Measurements from ENCODE around the gene NUTM1.

NUTM1 gene

DNA sequence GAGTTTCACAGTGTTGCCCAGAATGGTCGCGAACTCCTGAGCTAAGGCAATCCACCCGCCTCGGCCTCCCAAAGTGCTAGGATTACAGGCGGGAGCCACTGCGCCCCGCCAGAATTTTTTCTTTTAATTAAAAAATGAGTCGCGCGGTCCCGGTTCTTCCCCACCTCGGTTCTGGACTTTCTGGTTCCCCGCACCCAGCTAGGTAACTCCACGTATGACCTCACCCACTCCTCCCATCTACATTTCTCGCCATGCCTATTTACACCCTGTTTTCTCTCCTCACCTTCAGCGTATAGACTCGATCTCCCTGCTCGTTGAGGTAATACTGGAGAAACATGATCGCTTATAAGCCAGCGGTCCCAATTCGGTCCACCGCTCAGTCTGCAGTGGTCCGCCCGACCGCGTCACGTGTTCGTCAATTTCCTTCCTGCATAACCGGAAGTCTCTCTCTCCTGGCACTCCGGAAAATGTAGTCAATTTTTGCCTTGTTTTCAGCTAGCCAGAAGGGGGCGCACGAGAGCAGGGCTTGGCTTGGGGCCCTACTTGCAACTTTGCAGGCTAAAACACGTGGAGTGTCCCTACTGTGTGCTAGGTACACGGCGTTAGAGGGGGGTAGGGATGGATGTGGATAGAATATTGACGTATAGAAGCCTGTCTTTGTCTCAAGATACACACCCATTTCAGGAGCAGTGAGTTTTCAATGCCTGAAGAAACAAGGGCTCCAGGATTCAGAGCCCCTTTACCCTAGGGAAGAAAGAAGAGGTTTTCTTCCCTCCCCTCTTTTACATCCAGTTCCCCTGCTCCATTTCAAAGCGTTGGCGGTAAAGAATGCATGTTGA, at the start of gene NUTM1, which contains the start of gene NOP10:
TSS of gene NUTM1 (plus strand) at position 579 of the 839 bp plus-strand sequence. CDS start 382 bp downstream, outside the sequence.
TSS of gene NOP10 (minus strand) at position 400 of the 839 bp plus-strand sequence. CDS start at position 337, 63 bp downstream.
- TF ChIP-seq GATA3 (IDR thresholded peaks at IDR 0.05; ENCODE audit: low read depth, low read length) (no peak), GATA2 (IDR thresholded peaks at IDR 0.05; ENCODE audit: low read depth, low read length) (no peak)

GRCh38 chr15:34297059-34297458, 46.1 kb upstream of the NUTM1 start:
- TF ChIP-seq GATA2 (IDR thresholded peaks at IDR 0.05; ENCODE audit: low read depth, low read length) (no peak), GATA3 (IDR thresholded peaks at IDR 0.05; ENCODE audit: low read depth, low read length) (no peak)

- TF ChIP-seq GATA2 (IDR thresholded peaks at IDR 0.05; ENCODE audit: low read depth, low read length) (no peak), GATA3 (IDR thresholded peaks at IDR 0.05; ENCODE audit: low read depth, low read length) (no peak)
Observed at GRCh38 chr15:34301058-34301457, 42.1 kb upstream of the NUTM1 start.

DNA sequence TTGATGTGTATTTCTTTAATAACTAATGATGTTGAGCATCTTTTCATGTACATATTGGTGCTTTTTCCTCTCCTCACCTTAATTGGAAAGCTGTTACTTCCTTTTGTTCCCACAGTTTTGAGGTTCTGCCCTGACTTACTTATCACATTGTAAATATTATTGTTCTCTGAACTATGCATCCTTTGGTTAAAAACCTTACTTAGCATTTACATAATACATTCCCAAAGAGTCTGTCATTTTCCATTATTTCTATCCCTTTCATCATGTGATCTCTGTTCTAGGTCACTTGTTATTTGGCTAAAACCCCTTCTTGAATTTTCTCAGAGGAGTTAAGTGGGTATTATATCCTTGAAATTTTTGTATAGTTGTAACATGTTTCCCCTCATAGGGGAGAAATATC, 38.5 kb upstream of the NUTM1 start:
- TF ChIP-seq GATA2 (IDR thresholded peaks at IDR 0.05; ENCODE audit: low read depth, low read length): no peak
- no peak for TF ChIP-seq GATA3 (IDR thresholded peaks at IDR 0.05; ENCODE audit: low read depth, low read length)

DNA sequence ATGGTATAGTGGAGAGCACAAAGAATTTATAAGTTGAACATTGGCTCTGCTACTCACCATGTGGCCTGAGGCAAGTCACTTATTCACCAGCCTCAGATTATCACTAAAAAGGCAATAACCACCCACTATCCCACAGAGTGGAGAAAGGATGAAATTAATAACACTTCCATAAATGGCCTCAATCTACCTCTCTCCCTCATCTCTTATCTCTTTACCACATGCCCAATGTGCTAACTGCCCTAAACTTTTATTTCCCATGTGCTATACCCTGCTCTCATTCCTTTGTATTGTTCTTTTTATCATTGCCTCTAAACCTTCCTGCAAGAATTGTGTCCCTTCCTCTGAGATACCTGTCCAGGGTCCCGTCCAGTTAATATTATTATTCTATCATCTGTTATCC, 31.6 kb upstream of the NUTM1 start:
- no peak for TF ChIP-seq GATA2 (IDR thresholded peaks at IDR 0.05; ENCODE audit: low read depth, low read length)
- TF ChIP-seq GATA3 (IDR thresholded peaks at IDR 0.05; ENCODE audit: low read depth, low read length): no peak

GRCh38 chr15:34314491-34315490, 28.3 kb upstream of the NUTM1 start:
- TF ChIP-seq GATA3 (IDR thresholded peaks at IDR 0.05; ENCODE audit: low read depth, low read length) (no peak), GATA2 (IDR thresholded peaks at IDR 0.05; ENCODE audit: low read depth, low read length) (no peak)

DNA sequence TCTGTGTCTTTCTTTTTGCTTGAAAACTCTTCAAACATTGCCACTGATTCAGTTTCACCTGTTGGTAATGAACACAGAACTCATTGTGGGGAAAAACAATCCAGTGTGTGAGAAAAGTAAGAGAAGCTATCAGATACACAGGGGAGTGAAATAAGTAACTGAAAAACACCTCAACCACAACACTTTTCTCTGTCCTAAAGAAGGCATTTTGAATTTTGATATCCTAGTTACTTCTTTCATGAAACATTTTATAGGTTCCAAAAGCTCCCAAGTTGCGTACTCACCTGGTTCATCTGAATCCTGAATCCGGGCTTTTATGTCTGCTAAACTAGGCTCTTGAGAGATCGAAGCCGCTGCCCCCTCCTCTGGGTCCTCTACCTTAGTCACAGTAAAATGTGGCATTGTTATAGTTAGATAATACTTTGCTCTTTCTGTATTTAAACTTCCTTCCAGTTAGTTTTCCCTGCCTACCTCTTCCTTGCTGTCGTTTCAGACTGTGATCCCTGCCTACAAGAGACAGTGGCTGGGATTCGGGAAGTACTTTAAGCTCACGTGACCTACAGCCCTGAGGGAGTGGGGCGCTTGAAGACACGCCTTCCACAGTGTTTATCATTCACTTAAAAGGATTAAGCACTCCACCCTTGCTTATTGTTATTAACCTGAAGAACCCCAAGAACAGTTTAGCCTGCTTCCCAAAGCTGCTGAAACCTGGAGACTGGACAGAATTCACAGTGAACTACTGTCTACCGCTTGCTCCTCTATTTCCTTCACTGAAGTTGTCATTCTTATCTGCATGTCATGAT, 24.6 kb upstream of the NUTM1 start:
- no peak for TF ChIP-seq GATA2 (IDR thresholded peaks at IDR 0.05; ENCODE audit: low read depth, low read length)
- no peak for TF ChIP-seq GATA3 (IDR thresholded peaks at IDR 0.05; ENCODE audit: low read depth, low read length)

GRCh38 chr15:34323217-34323616, 19.9 kb upstream of the NUTM1 start:
- TF ChIP-seq GATA3 (IDR thresholded peaks at IDR 0.05; ENCODE audit: low read depth, low read length) (no peak), GATA2 (IDR thresholded peaks at IDR 0.05; ENCODE audit: low read depth, low read length) (no peak)

GRCh38 chr15:34324933-34325332, 18.2 kb upstream of the NUTM1 start:
- no peak for TF ChIP-seq GATA3 (IDR thresholded peaks at IDR 0.05; ENCODE audit: low read depth, low read length)
- no peak for TF ChIP-seq GATA2 (IDR thresholded peaks at IDR 0.05; ENCODE audit: low read depth, low read length)

- TF ChIP-seq GATA2 (IDR thresholded peaks at IDR 0.05; ENCODE audit: low read depth, low read length) (no peak), GATA3 (IDR thresholded peaks at IDR 0.05; ENCODE audit: low read depth, low read length) (no peak)
Observed at GRCh38 chr15:34325368-34325767, 17.7 kb upstream of the NUTM1 start.

GRCh38 chr15:34327906-34328305, 15.2 kb upstream of the NUTM1 start:
- TF ChIP-seq GATA2 (IDR thresholded peaks at IDR 0.05; ENCODE audit: low read depth, low read length) (no peak), GATA3 (IDR thresholded peaks at IDR 0.05; ENCODE audit: low read depth, low read length) (no peak)

DNA sequence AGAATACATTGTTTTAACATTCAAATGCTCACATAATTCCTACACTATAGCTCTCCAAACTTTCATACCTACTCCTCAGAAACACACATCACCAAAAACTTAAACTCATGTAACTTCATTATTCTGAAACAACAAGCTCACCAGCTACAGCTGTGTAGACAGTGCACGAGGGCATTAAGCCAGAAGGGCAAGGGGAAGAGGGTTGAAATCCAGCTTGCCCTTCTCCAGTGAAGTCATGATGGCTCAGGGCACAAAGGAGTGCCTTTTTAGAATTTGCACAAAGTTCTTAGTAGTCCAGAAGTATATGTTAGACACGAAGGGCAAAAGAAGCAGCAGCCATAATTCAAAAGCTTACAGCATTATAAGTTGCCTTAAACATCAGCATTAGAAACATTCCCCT, 14.1 kb upstream of the NUTM1 start:
- TF ChIP-seq GATA2 (IDR thresholded peaks at IDR 0.05; ENCODE audit: low read depth, low read length): no peak
- TF ChIP-seq GATA3 (IDR thresholded peaks at IDR 0.05; ENCODE audit: low read depth, low read length): no peak

- no peak for TF ChIP-seq GATA3 (IDR thresholded peaks at IDR 0.05; ENCODE audit: low read depth, low read length)
- TF ChIP-seq GATA2 (IDR thresholded peaks at IDR 0.05; ENCODE audit: low read depth, low read length): no peak
Observed at GRCh38 chr15:34330279-34330678, 12.8 kb upstream of the NUTM1 start.
